SK-N-SH (cell line): ENCODE measurements around the gene NFKBIA. TPM values are rescaled to one million over a fixed set of nuclear protein-coding genes. Genes with fewer than 3 reads are reported as not detected.

ENCODE experiments used
- CTCF ChIA-PET: fragments of 300-600, 350-600 bp; formaldehyde crosslinking; extraction: SDS; loops from one replicate; lab custom pipeline; 2021; lab: Yijun Ruan, JAX
- POLR2A ChIA-PET: fragments of 350-600 bp; sonication (Branson Sonifier 250); formaldehyde crosslinking; extraction: SDS; loops from one replicate; lab custom pipeline; 2020; ENCODE audit warnings: antibody characterized with exemption, inconsistent platforms; lab: Yijun Ruan, JAX
- DNase-seq: peaks from one replicate; pipeline ENCODE4 v3.0.0; 2012
- H2AFZ ChIP-seq: fragments of 200-600 bp; sonication (generic); 2 replicates; pipeline ENCODE4 v1.8.1; 2016; ENCODE audit warnings: antibody characterized with exemption, mild to moderate bottlenecking, low read depth
- H3F3A ChIP-seq: fragments of 200-600 bp; sonication (generic); replicated peaks from 2 replicates; pipeline ENCODE3; 2016; ENCODE audit warnings: antibody characterized with exemption, mild to moderate bottlenecking; ENCODE audit not compliant: insufficient read depth
- H3K27ac ChIP-seq, 2 experiments: fragments of 200-500 bp in 1 of 2; fragments of 200-600 bp in 1 of 2; sonication (Bioruptor generic) in 1 of 2; sonication (generic), shearing (Covaris generic) in 1 of 2; 2 replicates each; pipeline versions ENCODE4 v1.5.1 to v1.6.1; 2014 to 2016; ENCODE audit warnings: low read depth in 2 of 2, inconsistent platforms in 1 of 2, low read length in 1 of 2, mild to moderate bottlenecking in 1 of 2, mixed read lengths in 1 of 2
- H3K27me3 ChIP-seq: fragments of 200-600 bp; sonication (generic), shearing (Covaris generic); 2 replicates; pipeline ENCODE4 v1.6.1; 2016; ENCODE audit warnings: mixed run types; ENCODE audit not compliant: insufficient read depth
- H3K36me3 ChIP-seq, 2 experiments: fragments of 200-500 bp in 1 of 2; fragments of 200-600 bp in 1 of 2; sonication (Bioruptor generic) in 1 of 2; sonication (generic) in 1 of 2; replicated peaks in 1 of 2; 2 replicates each; pipeline versions ENCODE3 to v1.5.1; 2014 to 2016; ENCODE audit warnings: low read length in 1 of 2, mild to moderate bottlenecking in 1 of 2; ENCODE audit not compliant: insufficient read depth in 2 of 2, control insufficient read depth in 1 of 2
- H3K4me1 ChIP-seq, 2 experiments: fragments of 200-500 bp in 1 of 2; fragments of 200-600 bp in 1 of 2; sonication (Bioruptor generic) in 1 of 2; sonication (generic), shearing (Covaris generic) in 1 of 2; 2 replicates each; pipeline versions ENCODE4 v1.5.1 to v1.6.1; 2014 to 2016; ENCODE audit warnings: low read depth in 1 of 2, low read length in 1 of 2, mixed run types in 1 of 2; ENCODE audit not compliant: insufficient read depth in 2 of 2, control insufficient read depth in 1 of 2
- H3K4me2 ChIP-seq: fragments of 200-600 bp; sonication (generic), shearing (Covaris generic); 2 replicates; pipeline ENCODE4 v1.6.1; 2017; ENCODE audit warnings: mixed run types
- H3K4me3 ChIP-seq, 2 experiments: fragments of 200-500 bp in 1 of 2; fragments of 200-600 bp in 1 of 2; sonication (Bioruptor generic) in 1 of 2; sonication (generic), shearing (Covaris generic) in 1 of 2; 2 replicates each; pipeline versions ENCODE4 v1.5.1 to v1.8.1; 2014 to 2016; ENCODE audit warnings: low read depth in 2 of 2, inconsistent platforms in 1 of 2, low read length in 1 of 2, mild to moderate bottlenecking in 1 of 2, mixed read lengths in 1 of 2, moderate library complexity in 1 of 2
- H3K79me2 ChIP-seq: fragments of 200-600 bp; sonication (generic); 2 replicates; pipeline ENCODE4 v1.8.1; 2017; ENCODE audit warnings: mild to moderate bottlenecking; ENCODE audit not compliant: insufficient read depth
- H3K9ac ChIP-seq: fragments of 200-600 bp; sonication (generic); 2 replicates; pipeline ENCODE4 v1.6.1; 2017; ENCODE audit warnings: mixed run types
- H3K9me2 ChIP-seq: fragments of 200-600 bp; sonication (generic); 2 replicates; pipeline ENCODE4 v1.6.1; 2017; ENCODE audit warnings: mixed run types
- H3K9me3 ChIP-seq: fragments of 200-600 bp; sonication (generic); 2 replicates; pipeline ENCODE4 v1.6.1; 2017; ENCODE audit warnings: mixed run types, mild to moderate bottlenecking, moderate library complexity
- H4K20me1 ChIP-seq: fragments of 200-600 bp; sonication (generic); 2 replicates; pipeline ENCODE4 v1.6.1; 2017; ENCODE audit warnings: mild to moderate bottlenecking, mixed run types; ENCODE audit not compliant: insufficient read depth
- CHD2 ChIP-seq: fragments of 150-350 bp; IDR thresholded peaks from 2 replicates; pipeline ENCODE4 v1.6.1; 2018; ENCODE audit warnings: low read length; ENCODE audit not compliant: partially characterized antibody
- ELF1 ChIP-seq: IDR thresholded peaks from 2 replicates; pipeline ENCODE4 v1.4.0; 2012
- EP300 ChIP-seq, 2 experiments: IDR thresholded peaks; 2 replicates each; pipeline versions ENCODE4 v1.4.0 to v1.6.1; 2012; ENCODE audit warnings: borderline replicate concordance in 1 of 2, low read depth in 1 of 2, low read length in 1 of 2
- FOSL2 ChIP-seq: IDR thresholded peaks from 2 replicates; pipeline ENCODE4 v1.4.0; 2012; ENCODE audit warnings: low read depth, mild to moderate bottlenecking, moderate library complexity, borderline replicate concordance
- FOXJ3 ChIP-seq: sonication (generic); formaldehyde crosslinking; IDR thresholded peaks from 2 replicates; pipeline ENCODE4 v1.5.1; 2020; ENCODE audit warnings: mild to moderate bottlenecking, missing genetic modification reagents
- GABPA ChIP-seq: IDR thresholded peaks from 2 replicates; pipeline ENCODE4 v1.4.0; 2012; ENCODE audit warnings: low read depth, mild to moderate bottlenecking
- GATA2 ChIP-seq: sonication (generic); formaldehyde crosslinking; IDR thresholded peaks from 2 replicates; pipeline ENCODE4 v1.5.0; 2020; ENCODE audit warnings: mild to moderate bottlenecking, missing genetic modification reagents
- JUND ChIP-seq: IDR thresholded peaks from 2 replicates; pipeline ENCODE4 v1.4.0; 2012
- MEF2A ChIP-seq: IDR thresholded peaks from 2 replicates; pipeline ENCODE4 v1.4.0; 2012; ENCODE audit warnings: low read depth, borderline replicate concordance
- NFIC ChIP-seq: IDR thresholded peaks from 2 replicates; pipeline ENCODE4 v1.4.0; 2012; ENCODE audit warnings: borderline replicate concordance
- NRF1 ChIP-seq: IDR thresholded peaks from 2 replicates; pipeline ENCODE4 v1.6.1; 2012; ENCODE audit warnings: low read depth, mild to moderate bottlenecking, low read length
- POLR2AphosphoS5 ChIP-seq: IDR thresholded peaks from 2 replicates; pipeline ENCODE4 v1.6.1; 2012; ENCODE audit warnings: low read depth, low read length
- RAD21 ChIP-seq: IDR thresholded peaks from 2 replicates; pipeline ENCODE4 v1.6.1; 2012; ENCODE audit warnings: mild to moderate bottlenecking, low read length
- RCOR1 ChIP-seq: fragments of 150-350 bp; IDR thresholded peaks from 2 replicates; pipeline ENCODE4 v1.6.1; 2017; ENCODE audit warnings: antibody characterized with exemption, low read length
- RFX5 ChIP-seq: IDR thresholded peaks from 2 replicates; pipeline ENCODE4 v1.6.1; 2012; ENCODE audit warnings: mild to moderate bottlenecking, improper control_type of control experiment, low read length
- RXRA ChIP-seq: IDR thresholded peaks from 2 replicates; pipeline ENCODE4 v1.4.0; 2012; ENCODE audit warnings: low read depth, mild to moderate bottlenecking, borderline replicate concordance
- SMC3 ChIP-seq: IDR thresholded peaks from 2 replicates; pipeline ENCODE4 v1.6.1; 2012; ENCODE audit warnings: low read depth, low read length, improper control_type of control experiment
- TAF1 ChIP-seq: IDR thresholded peaks from 2 replicates; pipeline ENCODE4 v1.6.1; 2012; ENCODE audit warnings: low read depth, mild to moderate bottlenecking, low read length, moderate library complexity, borderline replicate concordance
- TCF12 ChIP-seq: IDR thresholded peaks from 2 replicates; pipeline ENCODE4 v1.4.0; 2012
- TEAD4 ChIP-seq: IDR thresholded peaks from 2 replicates; pipeline ENCODE4 v1.4.0; 2012; ENCODE audit warnings: mild to moderate bottlenecking, borderline replicate concordance; ENCODE audit not compliant: insufficient read depth
- YY1 ChIP-seq: IDR thresholded peaks from 2 replicates; pipeline ENCODE4 v1.4.0; 2012; ENCODE audit warnings: low read depth, mild to moderate bottlenecking
- WGBS: methylation state at CpG from one replicate; pipeline ENCODE4 v1.1.6; 2017; ENCODE audit warnings: low lambda C conversion rate; 5-methylcytosine and 5-hydroxymethylcytosine counted together
- polyA plus RNA-seq, 3 experiments: library from polyadenylated mRNA; depleted of rRNA; stranded (reverse); fragments of >200 nt; gene quantifications; 2 replicates each; pipeline ENCODE4 v1.2.3, GENCODE V29; 2012
- TF ChIP-seq, protein P1 (sequence below): fragments of 150-350 bp; IDR thresholded peaks from 2 replicates; pipeline ENCODE4 v1.6.1; 2016; ENCODE audit warnings: mild to moderate bottlenecking, low read depth, low read length
- TF ChIP-seq, protein P2 (sequence below): IDR thresholded peaks from 2 replicates; pipeline ENCODE4; 2012

NFKBIA gene
- polyA plus RNA-seq, 1 of the 3 experiments (the other 2 are of a cell fraction): 56.7 TPM

DNA sequence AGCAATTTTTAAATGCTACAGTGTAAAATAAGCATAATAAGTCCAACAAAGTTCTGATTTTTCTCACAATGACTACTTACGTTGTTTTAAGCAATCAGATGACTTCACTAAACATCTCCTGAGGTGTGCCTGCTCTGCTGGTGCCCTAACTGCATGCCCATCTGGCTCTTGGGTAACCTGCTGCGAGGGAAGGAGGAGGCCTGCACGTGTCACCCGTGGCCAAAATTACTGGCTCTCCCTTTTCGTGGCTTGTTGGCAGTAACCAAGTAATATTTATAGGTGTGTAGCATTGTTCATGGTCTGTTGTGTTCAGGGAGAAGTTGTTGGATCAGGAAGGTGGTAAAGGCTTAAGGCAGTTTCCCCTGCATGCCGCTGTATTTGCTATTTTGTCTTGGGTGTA, 6.3 kb upstream of the NFKBIA start:
- Histone ChIP-seq H3K4me1 (peaks cover 5 to 33% of the 10 kb centered on the region in 2 experiments), H3F3A (peaks cover 4% of the 10 kb centered on the region), H3K9me3 (no peaks in the 10 kb centered on the region), H4K20me1 (no peaks in the 10 kb centered on the region), H3K4me3 (no peak overlapping the region), H2AFZ (no peak overlapping the region), H3K9me2 (no peaks in the 10 kb centered on the region), H3K27ac (no peak overlapping the region), H3K36me3 (no peaks in the 10 kb centered on the region), H3K4me2 (no peak overlapping the region), H3K79me2 (peaks cover 3% of the 10 kb centered on the region; the same call in 1 of the 2 replicates), H3K9ac (no peak overlapping the region), H3K27me3 (no peaks in the 10 kb centered on the region)
- no peak for TF ChIP-seq TCF12
- TF ChIP-seq NFIC: no peak
- TF ChIP-seq FOSL2: no peak
- no peak for TF ChIP-seq GATA2 (CRISPR knock-in tag)
- no peak for TF ChIP-seq NRF1
- TF ChIP-seq RFX5: no peak
- TF ChIP-seq, protein P1, sequence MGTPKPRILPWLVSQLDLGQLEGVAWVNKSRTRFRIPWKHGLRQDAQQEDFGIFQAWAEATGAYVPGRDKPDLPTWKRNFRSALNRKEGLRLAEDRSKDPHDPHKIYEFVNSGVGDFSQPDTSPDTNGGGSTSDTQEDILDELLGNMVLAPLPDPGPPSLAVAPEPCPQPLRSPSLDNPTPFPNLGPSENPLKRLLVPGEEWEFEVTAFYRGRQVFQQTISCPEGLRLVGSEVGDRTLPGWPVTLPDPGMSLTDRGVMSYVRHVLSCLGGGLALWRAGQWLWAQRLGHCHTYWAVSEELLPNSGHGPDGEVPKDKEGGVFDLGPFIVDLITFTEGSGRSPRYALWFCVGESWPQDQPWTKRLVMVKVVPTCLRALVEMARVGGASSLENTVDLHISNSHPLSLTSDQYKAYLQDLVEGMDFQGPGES: no peak
- no peak for TF ChIP-seq RAD21
- TF ChIP-seq RXRA: no peak
- TF ChIP-seq TAF1: no peak
- TF ChIP-seq FOXJ3 (CRISPR knock-in tag): no peak
- TF ChIP-seq CHD2: no peak
- TF ChIP-seq SMC3: no peak
- no peak for TF ChIP-seq YY1
- no peak for TF ChIP-seq POLR2AphosphoS5
- TF ChIP-seq, protein P2, sequence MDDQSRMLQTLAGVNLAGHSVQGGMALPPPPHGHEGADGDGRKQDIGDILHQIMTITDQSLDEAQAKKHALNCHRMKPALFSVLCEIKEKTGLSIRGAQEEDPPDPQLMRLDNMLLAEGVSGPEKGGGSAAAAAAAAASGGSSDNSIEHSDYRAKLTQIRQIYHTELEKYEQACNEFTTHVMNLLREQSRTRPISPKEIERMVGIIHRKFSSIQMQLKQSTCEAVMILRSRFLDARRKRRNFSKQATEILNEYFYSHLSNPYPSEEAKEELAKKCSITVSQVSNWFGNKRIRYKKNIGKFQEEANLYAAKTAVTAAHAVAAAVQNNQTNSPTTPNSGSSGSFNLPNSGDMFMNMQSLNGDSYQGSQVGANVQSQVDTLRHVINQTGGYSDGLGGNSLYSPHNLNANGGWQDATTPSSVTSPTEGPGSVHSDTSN: no peak
- TF ChIP-seq TEAD4: no peak
- no peak for TF ChIP-seq MEF2A
- no peak for TF ChIP-seq RCOR1
- DNase-seq: no peak
- ChIA-PET CTCF (interaction anchor here (0.8 to 8.5 kb wide), 4 partner anchors 12 to 268 kb away, joined by 3 to 102 read pairs (median 35); no protein-coding TSS in a partner anchor), POLR2A (no interaction called here)
- WGBS: 83% methylated on average over 6 of the region's 6 CpGs

DNA sequence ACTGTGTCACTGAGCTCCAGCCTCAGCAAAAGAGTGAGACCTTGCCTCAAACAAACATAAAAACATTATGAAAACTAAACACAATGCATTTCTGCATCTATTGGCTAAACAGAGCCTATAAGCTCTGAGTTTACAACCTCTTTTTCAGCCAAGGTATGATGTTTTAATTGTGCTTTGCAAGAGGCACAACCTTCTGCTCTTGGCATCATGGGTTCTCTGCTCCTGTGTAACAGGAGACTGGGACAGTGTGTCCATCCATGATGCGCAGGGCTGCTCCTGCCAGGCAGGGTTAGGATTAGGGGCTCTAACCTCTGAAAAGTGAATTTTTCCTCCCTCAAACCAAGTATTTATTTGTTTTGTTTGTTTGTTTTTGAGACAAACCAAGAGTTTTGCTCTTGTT, 5.0 kb upstream of the NFKBIA start:
- Histone ChIP-seq H4K20me1 (no peaks in the 10 kb centered on the region), H3K36me3 (no peaks in the 10 kb centered on the region), H3K9ac (no peak overlapping the region), H3K9me2 (no peaks in the 10 kb centered on the region), H3F3A (peaks cover 4% of the 10 kb centered on the region), H3K4me3 (no peak overlapping the region), H2AFZ (no peak overlapping the region), H3K9me3 (no peaks in the 10 kb centered on the region), H3K27me3 (no peaks in the 10 kb centered on the region), H3K27ac (no peak overlapping the region), H3K4me1 (peaks cover 10 to 28% of the 10 kb centered on the region in 2 experiments), H3K79me2 (peaks cover 13% of the 10 kb centered on the region; the same call in 1 of the 2 replicates), H3K4me2 (no peak overlapping the region)
- POLR2A ChIA-PET: no interaction called here
- CTCF ChIA-PET: interaction anchor here (1.7 to 3.7 kb wide), 4 partner anchors 9 to 269 kb away, joined by 4 to 23 read pairs (median 16); no protein-coding TSS in a partner anchor
- DNase-seq: no peak
- 100% methylated on average over 1 of the region's 1 CpG for WGBS
- no peak for TF ChIP-seq RCOR1
- no peak for TF ChIP-seq JUND
- no peak for TF ChIP-seq NFIC
- TF ChIP-seq, protein P2: no peak
- TF ChIP-seq RFX5: no peak
- TF ChIP-seq GABPA: no peak
- TF ChIP-seq EP300 (IDR thresholded peaks at IDR 0.05; ENCODE audit: borderline replicate concordance in 1 of 2, low read depth in 1 of 2, low read length in 1 of 2): no peak
- TF ChIP-seq ELF1: no peak
